COLO668 (cell line): ENCODE measurements around the gene SPTBN4.
"Not testable (repeated sequence)": the region's sequence is repeated elsewhere in the genome, so short reads cannot be mapped to it uniquely, and the experiment has no call there.

ENCODE experiments used
- DNase-seq: peaks from one replicate; lab custom pipeline; 2025; ENCODE audit not compliant: unreplicated experiment; lab: John Stamatoyannopoulos, UW

SPTBN4 gene

GRCh38 chr19:40613690-40614621, 147.2 kb downstream of the SPTBN4 start:
- peak; percentile 12 for DNase-seq

GRCh38 chr19:40614622-40615411, 148.0 kb downstream of the SPTBN4 start:
- no peak for DNase-seq

- DNase-seq: no peak
Measured at GRCh38 chr19:40616178-40616577, 149.4 kb downstream of the SPTBN4 start.

GRCh38 chr19:40616941-40617340, 150.1 kb downstream of the SPTBN4 start:
- no peak for DNase-seq

- DNase-seq: no peak
Measured at GRCh38 chr19:40617961-40618360, 151.2 kb downstream of the SPTBN4 start.

GRCh38 chr19:40619333-40620160, 152.7 kb downstream of the SPTBN4 start:
- no peak for DNase-seq

GRCh38 chr19:40620161-40620485, 153.3 kb downstream of the SPTBN4 start:
- DNase-seq: no peak

GRCh38 chr19:40621283-40621682, 154.5 kb downstream of the SPTBN4 start:
- no peak for DNase-seq

- no peak for DNase-seq
Measured at GRCh38 chr19:40621966-40622772, 155.4 kb downstream of the SPTBN4 start.

- DNase-seq: no peak
Measured at GRCh38 chr19:40622773-40623075, 155.9 kb downstream of the SPTBN4 start.

GRCh38 chr19:40623403-40624251, 156.8 kb downstream of the SPTBN4 start:
- DNase-seq: peak; percentile 44

- DNase-seq: not testable (repeated sequence)
Measured at GRCh38 chr19:40624369-40625153, 157.8 kb downstream of the SPTBN4 start.

- no peak for DNase-seq
Measured at GRCh38 chr19:40625406-40626120, 158.8 kb downstream of the SPTBN4 start.
